ENCODE measurements around the gene TM4SF4.

GRCh38 chr3:149453140-149453805 is 21.2 kb upstream of the TM4SF4 start:
- TF ChIP-seq, protein P1, sequence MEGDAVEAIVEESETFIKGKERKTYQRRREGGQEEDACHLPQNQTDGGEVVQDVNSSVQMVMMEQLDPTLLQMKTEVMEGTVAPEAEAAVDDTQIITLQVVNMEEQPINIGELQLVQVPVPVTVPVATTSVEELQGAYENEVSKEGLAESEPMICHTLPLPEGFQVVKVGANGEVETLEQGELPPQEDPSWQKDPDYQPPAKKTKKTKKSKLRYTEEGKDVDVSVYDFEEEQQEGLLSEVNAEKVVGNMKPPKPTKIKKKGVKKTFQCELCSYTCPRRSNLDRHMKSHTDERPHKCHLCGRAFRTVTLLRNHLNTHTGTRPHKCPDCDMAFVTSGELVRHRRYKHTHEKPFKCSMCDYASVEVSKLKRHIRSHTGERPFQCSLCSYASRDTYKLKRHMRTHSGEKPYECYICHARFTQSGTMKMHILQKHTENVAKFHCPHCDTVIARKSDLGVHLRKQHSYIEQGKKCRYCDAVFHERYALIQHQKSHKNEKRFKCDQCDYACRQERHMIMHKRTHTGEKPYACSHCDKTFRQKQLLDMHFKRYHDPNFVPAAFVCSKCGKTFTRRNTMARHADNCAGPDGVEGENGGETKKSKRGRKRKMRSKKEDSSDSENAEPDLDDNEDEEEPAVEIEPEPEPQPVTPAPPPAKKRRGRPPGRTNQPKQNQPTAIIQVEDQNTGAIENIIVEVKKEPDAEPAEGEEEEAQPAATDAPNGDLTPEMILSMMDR (conservative IDR thresholded peaks at IDR 0.05): no peak
- no peak for TF ChIP-seq ZFX (IDR thresholded peaks at IDR 0.05)

Data from C4-2B (cell line).